ENCODE measurements around the gene LACC1.

The LACC1 gene

GRCh38 chr13:43865892-43866291 is 13.8 kb upstream of the LACC1 start:
- 80% methylated on average over 1 of the region's 4 CpGs; no CpG with 5 or more reads in 1 of the 2 experiments for WGBS, 2 experiments (ENCODE audit: insufficient coverage in 2 of 2)
- Histone ChIP-seq H3K4me1 (ENCODE audit: control insufficient read depth, insufficient read depth, low read length, poor library complexity, severe bottlenecking) (no peaks in the 10 kb centered on the region), H3K9me3 (ENCODE audit: control insufficient read depth, low read length) (peaks cover 15% of the 10 kb centered on the region), H3K27ac (ENCODE audit: low read depth, low read length, severe bottlenecking) (peak overlapping the region; percentile 80), H3K36me3 (ENCODE audit: control insufficient read depth, insufficient read depth, low read length) (peaks cover 16% of the 10 kb centered on the region), H3K4me3 (ENCODE audit: extremely low read depth, insufficient read depth, low read length, poor library complexity, severe bottlenecking) (no peak overlapping the region)

GRCh38 chr13:43872181-43872580 is 7.5 kb upstream of the LACC1 start:
- Histone ChIP-seq H3K9me3 (ENCODE audit: control insufficient read depth, low read length) (peaks cover 5% of the 10 kb centered on the region), H3K27ac (ENCODE audit: low read depth, low read length, severe bottlenecking) (no peak overlapping the region), H3K36me3 (ENCODE audit: control insufficient read depth, insufficient read depth, low read length) (peaks cover 15% of the 10 kb centered on the region), H3K4me3 (ENCODE audit: extremely low read depth, insufficient read depth, low read length, poor library complexity, severe bottlenecking) (no peak overlapping the region), H3K4me1 (ENCODE audit: control insufficient read depth, insufficient read depth, low read length, poor library complexity, severe bottlenecking) (no peaks in the 10 kb centered on the region)
- 92 to 100% methylated on average over 1 of the region's 1 CpG for WGBS, 2 experiments (ENCODE audit: insufficient coverage in 2 of 2)

GRCh38 chr13:43874504-43875092 is 5.1 kb upstream of the LACC1 start:
- Histone ChIP-seq H3K27ac (ENCODE audit: low read depth, low read length, severe bottlenecking) (no peak overlapping the region), H3K4me1 (ENCODE audit: control insufficient read depth, insufficient read depth, low read length, poor library complexity, severe bottlenecking) (peaks cover 5% of the 10 kb centered on the region), H3K9me3 (ENCODE audit: control insufficient read depth, low read length) (peaks cover 5% of the 10 kb centered on the region), H3K36me3 (ENCODE audit: control insufficient read depth, insufficient read depth, low read length) (peaks cover 9% of the 10 kb centered on the region), H3K4me3 (ENCODE audit: extremely low read depth, insufficient read depth, low read length, poor library complexity, severe bottlenecking) (no peak overlapping the region)
- WGBS, 2 experiments (ENCODE audit: insufficient coverage in 2 of 2) = no CpG with 5 or more reads among the region's 2 CpGs

GRCh38 chr13:43876366-43876765 is 3.3 kb upstream of the LACC1 start:
- Histone ChIP-seq H3K4me3 (ENCODE audit: extremely low read depth, insufficient read depth, low read length, poor library complexity, severe bottlenecking) (no peak overlapping the region), H3K9me3 (ENCODE audit: control insufficient read depth, low read length) (peaks cover 5% of the 10 kb centered on the region), H3K36me3 (ENCODE audit: control insufficient read depth, insufficient read depth, low read length) (peaks cover 7% of the 10 kb centered on the region), H3K27ac (ENCODE audit: low read depth, low read length, severe bottlenecking) (no peak overlapping the region), H3K4me1 (ENCODE audit: control insufficient read depth, insufficient read depth, low read length, poor library complexity, severe bottlenecking) (peaks cover 5% of the 10 kb centered on the region)
- 93% methylated on average over 2 of the region's 2 CpGs; no CpG with 5 or more reads in 1 of the 2 experiments for WGBS, 2 experiments (ENCODE audit: insufficient coverage in 2 of 2)

- Histone ChIP-seq H3K9me3 (ENCODE audit: control insufficient read depth, low read length) (peaks cover 5% of the 10 kb centered on the region), H3K4me1 (ENCODE audit: control insufficient read depth, insufficient read depth, low read length, poor library complexity, severe bottlenecking) (peaks cover 5% of the 10 kb centered on the region), H3K27ac (ENCODE audit: low read depth, low read length, severe bottlenecking) (no peak overlapping the region), H3K4me3 (ENCODE audit: extremely low read depth, insufficient read depth, low read length, poor library complexity, severe bottlenecking) (no peak overlapping the region), H3K36me3 (ENCODE audit: control insufficient read depth, insufficient read depth, low read length) (peaks cover 7% of the 10 kb centered on the region)
Observed at GRCh38 chr13:43877326-43877725, 2.4 kb upstream of the LACC1 start.

- peaks cover 5% of the 10 kb centered on the region for H3K9me3 ChIP-seq (ENCODE audit: control insufficient read depth, low read length)
- no peak overlapping the region for H3K27ac ChIP-seq (ENCODE audit: low read depth, low read length, severe bottlenecking)
- peaks cover 6% of the 10 kb centered on the region for H3K36me3 ChIP-seq (ENCODE audit: control insufficient read depth, insufficient read depth, low read length)
- WGBS, 2 experiments (ENCODE audit: insufficient coverage in 2 of 2) = no CpG with 5 or more reads among the region's 1 CpG
- peaks cover 5% of the 10 kb centered on the region for H3K4me1 ChIP-seq (ENCODE audit: control insufficient read depth, insufficient read depth, low read length, poor library complexity, severe bottlenecking)
- H3K4me3 ChIP-seq (ENCODE audit: extremely low read depth, insufficient read depth, low read length, poor library complexity, severe bottlenecking) = no peak overlapping the region
Observed at GRCh38 chr13:43877766-43878165, 1.9 kb upstream of the LACC1 start.

- Histone ChIP-seq H3K27ac (ENCODE audit: low read depth, low read length, severe bottlenecking) (peak within 1 kb of the TSS; percentile 87), H3K4me1 (ENCODE audit: control insufficient read depth, insufficient read depth, low read length, poor library complexity, severe bottlenecking) (peaks cover 9% of the 10 kb centered on the region), H3K36me3 (ENCODE audit: control insufficient read depth, insufficient read depth, low read length) (no peaks in the 10 kb centered on the region), H3K4me3 (ENCODE audit: extremely low read depth, insufficient read depth, low read length, poor library complexity, severe bottlenecking) (peak within 1 kb of the TSS; percentile 65), H3K9me3 (ENCODE audit: control insufficient read depth, low read length) (peaks cover 5% of the 10 kb centered on the region)
- 0% methylated on average over 33 to 63 of the region's 78 CpGs for WGBS, 2 experiments (ENCODE audit: insufficient coverage in 2 of 2)
Observed at GRCh38 chr13:43878892-43879754, 581 bp upstream of the LACC1 start, which contains the start of gene CCDC122. Gene CCDC122, minus strand, starts transcription at chr13:43879740. Its CDS starts 10,364 bp downstream, at chr13:43869376.

- H3K9me3 ChIP-seq (ENCODE audit: control insufficient read depth, low read length) = peaks cover 5% of the 10 kb centered on the region
- H3K4me3 ChIP-seq (ENCODE audit: extremely low read depth, insufficient read depth, low read length, poor library complexity, severe bottlenecking) = peak overlapping the region; percentile 65
- peaks cover 9% of the 10 kb centered on the region for H3K4me1 ChIP-seq (ENCODE audit: control insufficient read depth, insufficient read depth, low read length, poor library complexity, severe bottlenecking)
- H3K27ac ChIP-seq (ENCODE audit: low read depth, low read length, severe bottlenecking) = no peak overlapping the region
- no peaks in the 10 kb centered on the region for H3K36me3 ChIP-seq (ENCODE audit: control insufficient read depth, insufficient read depth, low read length)
- WGBS, 2 experiments (ENCODE audit: insufficient coverage in 2 of 2) = 37 to 44% methylated on average over 9 to 14 of the region's 15 CpGs
Observed at GRCh38 chr13:43880214-43880855, 631 bp downstream of the LACC1 start.

GRCh38 chr13:43880926-43881325 is 1.2 kb downstream of the LACC1 start:
- H3K27ac ChIP-seq (ENCODE audit: low read depth, low read length, severe bottlenecking) = no peak overlapping the region
- H3K36me3 ChIP-seq (ENCODE audit: control insufficient read depth, insufficient read depth, low read length) = no peaks in the 10 kb centered on the region
- H3K9me3 ChIP-seq (ENCODE audit: control insufficient read depth, low read length) = no peaks in the 10 kb centered on the region
- no peak overlapping the region for H3K4me3 ChIP-seq (ENCODE audit: extremely low read depth, insufficient read depth, low read length, poor library complexity, severe bottlenecking)
- H3K4me1 ChIP-seq (ENCODE audit: control insufficient read depth, insufficient read depth, low read length, poor library complexity, severe bottlenecking) = peaks cover 9% of the 10 kb centered on the region

GRCh38 chr13:43881580-43881979 is 1.9 kb downstream of the LACC1 start:
- no peak overlapping the region for H3K4me3 ChIP-seq (ENCODE audit: extremely low read depth, insufficient read depth, low read length, poor library complexity, severe bottlenecking)
- H3K36me3 ChIP-seq (ENCODE audit: control insufficient read depth, insufficient read depth, low read length) = no peaks in the 10 kb centered on the region
- H3K9me3 ChIP-seq (ENCODE audit: control insufficient read depth, low read length) = no peaks in the 10 kb centered on the region
- H3K27ac ChIP-seq (ENCODE audit: low read depth, low read length, severe bottlenecking) = no peak overlapping the region
- H3K4me1 ChIP-seq (ENCODE audit: control insufficient read depth, insufficient read depth, low read length, poor library complexity, severe bottlenecking) = peaks cover 9% of the 10 kb centered on the region

Measured in mesodermal cell (in vitro differentiated cells).